OCI-LY7 (cell line): ENCODE results near the gene STPG4.

Experiments
- CTCF ChIP-seq: fragments of 200-600 bp; sonication (generic); conservative IDR thresholded peaks from 2 replicates; pipeline ENCODE4 v1.5.1; 2014; ENCODE audit warnings: mild to moderate bottlenecking, antibody characterized with exemption, low read length, moderate library complexity, mixed read lengths
- EZH2phosphoT487 ChIP-seq: fragments of 200-600 bp; sonication (generic); IDR thresholded peaks from 2 replicates; pipeline ENCODE4 v1.6.1; 2018; ENCODE audit warnings: low read depth, borderline replicate concordance, mild to moderate bottlenecking, mixed run types, antibody characterized with exemption, low read length, moderate library complexity, mixed read lengths

- no peak for TF ChIP-seq CTCF
- TF ChIP-seq EZH2phosphoT487, result no peak
Measured at GRCh38 chr2:47152803-47153202, 2.3 kb downstream of the STPG4 start.
